H9 (cell line): ENCODE measurements around the gene KRTCAP2. TPM values are rescaled to one million over a fixed set of nuclear protein-coding genes. Genes with fewer than 3 reads are reported as not detected.

Experiments
- DNase-seq: peaks from one replicate; pipeline ENCODE4 v3.0.0-alpha.2; 2017
- H2AFZ ChIP-seq: one replicate; pipeline ENCODE4 v1.6.1; 2013; ENCODE audit warnings: mild to moderate bottlenecking, low read length, control low read depth, moderate library complexity
- H2AK5ac ChIP-seq: 2 replicates; pipeline ENCODE4 v1.6.1; 2013; ENCODE audit warnings: low read length, control low read depth, mixed read lengths; ENCODE audit not compliant: insufficient read length
- H2BK120ac ChIP-seq: one replicate; pipeline ENCODE4 v1.6.1; 2013; ENCODE audit warnings: low read depth, mild to moderate bottlenecking, low read length, control low read depth, inconsistent platforms; ENCODE audit not compliant: poor library complexity, severe bottlenecking
- H2BK12ac ChIP-seq: 2 replicates; pipeline ENCODE4 v1.6.1; 2013; ENCODE audit warnings: low read length, control low read depth, mixed read lengths, low read depth; ENCODE audit not compliant: insufficient read length
- H2BK15ac ChIP-seq: 2 replicates; pipeline ENCODE4 v1.6.1; 2013; ENCODE audit warnings: low read depth, low read length, control low read depth
- H2BK20ac ChIP-seq: one replicate; pipeline ENCODE4 v1.6.1; 2013; ENCODE audit warnings: low read depth, mild to moderate bottlenecking, low read length, control low read depth, inconsistent platforms; ENCODE audit not compliant: poor library complexity, severe bottlenecking
- H2BK5ac ChIP-seq: 2 replicates; pipeline ENCODE4 v1.6.1; 2013; ENCODE audit warnings: low read length, control low read depth, mixed read lengths; ENCODE audit not compliant: insufficient read length
- H3K14ac ChIP-seq: 2 replicates; pipeline ENCODE4 v1.6.1; 2013; ENCODE audit warnings: low read length, control low read depth; ENCODE audit not compliant: insufficient read depth
- H3K18ac ChIP-seq: 2 replicates; pipeline ENCODE4 v1.6.1; 2013; ENCODE audit warnings: low read depth, mild to moderate bottlenecking, mixed read lengths, low read length, control low read depth; ENCODE audit not compliant: insufficient read length
- H3K23ac ChIP-seq: 2 replicates; pipeline ENCODE4 v1.6.1; 2013; ENCODE audit warnings: low read length, control low read depth, mixed read lengths, low read depth; ENCODE audit not compliant: insufficient read length
- H3K23me2 ChIP-seq: 2 replicates; pipeline ENCODE4 v1.6.1; 2013; ENCODE audit warnings: low read depth, mild to moderate bottlenecking, mixed read lengths, low read length, control low read depth; ENCODE audit not compliant: insufficient read length, poor library complexity, severe bottlenecking
- H3K27ac ChIP-seq: 2 replicates; pipeline ENCODE4 v1.5.1; 2013; ENCODE audit warnings: low read length, control low read depth, mixed read lengths, low read depth; ENCODE audit not compliant: insufficient read length
- H3K27me3 ChIP-seq: 2 replicates; pipeline ENCODE4 v1.6.1; 2013; ENCODE audit warnings: low read length, control low read depth, inconsistent platforms; ENCODE audit not compliant: insufficient read depth
- H3K4ac ChIP-seq: 2 replicates; pipeline ENCODE4 v1.6.1; 2013; ENCODE audit warnings: low read depth, mild to moderate bottlenecking, control low read depth, inconsistent platforms, low read length, moderate library complexity
- H3K4me1 ChIP-seq: 2 replicates; pipeline ENCODE4 v1.6.1; 2013; ENCODE audit warnings: low read length, control low read depth, inconsistent platforms; ENCODE audit not compliant: insufficient read depth
- H3K4me2 ChIP-seq: 2 replicates; pipeline ENCODE4 v1.6.1; 2013; ENCODE audit warnings: low read length, control low read depth, mixed read lengths; ENCODE audit not compliant: insufficient read length, insufficient read depth
- H3K56ac ChIP-seq: 2 replicates; pipeline ENCODE4 v1.6.1; 2013; ENCODE audit warnings: low read depth, mild to moderate bottlenecking, mixed read lengths, low read length, control low read depth; ENCODE audit not compliant: insufficient read length
- H3K79me1 ChIP-seq: 2 replicates; pipeline ENCODE4 v1.6.1; 2013; ENCODE audit warnings: low read depth, mild to moderate bottlenecking, moderate library complexity, low read length, control low read depth, inconsistent platforms; ENCODE audit not compliant: insufficient read depth, poor library complexity, severe bottlenecking
- H3K79me2 ChIP-seq: 2 replicates; pipeline ENCODE4 v1.6.1; 2013; ENCODE audit warnings: low read length, control low read depth, inconsistent platforms; ENCODE audit not compliant: insufficient read depth
- H3K9ac ChIP-seq: 2 replicates; pipeline ENCODE4 v1.6.1; 2013; ENCODE audit warnings: low read length, control low read depth, mixed read lengths; ENCODE audit not compliant: insufficient read length; ENCODE audit errors: extremely low read depth
- H3K9me3 ChIP-seq: one replicate; pipeline ENCODE4 v1.6.1; 2013; ENCODE audit warnings: low read depth, low read length, inconsistent platforms; ENCODE audit not compliant: control insufficient read depth
- H3T11ph ChIP-seq: one replicate; pipeline ENCODE4 v1.6.1; 2013; ENCODE audit warnings: mild to moderate bottlenecking, low read length, control low read depth, inconsistent platforms
- H4K20me1 ChIP-seq: one replicate; pipeline ENCODE4 v1.6.1; 2013; ENCODE audit not compliant: control insufficient read depth, insufficient read length, insufficient read depth
- H4K5ac ChIP-seq: 2 replicates; pipeline ENCODE4 v1.6.1; 2013; ENCODE audit warnings: low read depth, mild to moderate bottlenecking, mixed read lengths, low read length, control low read depth; ENCODE audit not compliant: insufficient read length
- H4K8ac ChIP-seq: replicated peaks from 2 replicates; pipeline ENCODE4 v1.6.1; 2013; ENCODE audit warnings: low read length, control low read depth, mixed read lengths, low read depth; ENCODE audit not compliant: insufficient read length
- H4K91ac ChIP-seq: 2 replicates; pipeline ENCODE4 v1.6.1; 2013; ENCODE audit warnings: low read depth, mild to moderate bottlenecking, moderate library complexity, mixed read lengths, low read length, control low read depth; ENCODE audit not compliant: insufficient read length
- H3K27ac Mint-ChIP-seq, 3 experiments: 2 replicates in 2 of 3; 3 replicates in 1 of 3; pipeline ENCODE4 v1.8.0; 2020 to 2021; ENCODE audit warnings: mixed read lengths in 3 of 3, mild to moderate bottlenecking in 1 of 3, moderate library complexity in 1 of 3
- H3K27me3 Mint-ChIP-seq: 2 replicates; pipeline ENCODE4 v1.8.0; 2021; ENCODE audit warnings: low read depth, mild to moderate bottlenecking, moderate library complexity, mixed read lengths
- H3K36me3 Mint-ChIP-seq, 3 experiments: 2 replicates in 2 of 3; 3 replicates in 1 of 3; pipeline ENCODE4 v1.8.0; 2020 to 2021; ENCODE audit warnings: low read depth in 3 of 3, mixed read lengths in 3 of 3; ENCODE audit not compliant: insufficient read depth in 1 of 3
- H3K4me1 Mint-ChIP-seq, 2 experiments: 2 replicates each; pipeline ENCODE4 v1.8.0; 2020; ENCODE audit warnings: mixed read lengths in 2 of 2
- H3K4me3 Mint-ChIP-seq, 2 experiments: 2 replicates in 1 of 2; 3 replicates in 1 of 2; pipeline ENCODE4 v1.8.0; 2020 to 2021; ENCODE audit warnings: mild to moderate bottlenecking in 2 of 2, mixed read lengths in 2 of 2, moderate library complexity in 1 of 2
- H3K9me3 Mint-ChIP-seq, 2 experiments: 2 replicates in 1 of 2; 3 replicates in 1 of 2; pipeline ENCODE4 v1.8.0; 2020; ENCODE audit warnings: mild to moderate bottlenecking in 2 of 2, mixed read lengths in 2 of 2, moderate library complexity in 1 of 2
- WGBS: extraction: QIAGEN DNeasy Blood & Tissue Kit; methylation state at CpG from one replicate; pipeline ENCODE4 v1.1.7; 2013; ENCODE audit warnings: missing lambda C conversion rate, low lambda C conversion rate, mixed read lengths; ENCODE audit not compliant: insufficient read length; ENCODE audit errors: extremely low coverage; 5-methylcytosine and 5-hydroxymethylcytosine counted together
- total RNA-seq: library from RNA; stranded (reverse); gene quantifications from 2 replicates; pipeline ENCODE4 v1.2.1, GENCODE V29; 2021
- TF ChIP-seq, protein P1 (sequence below): fragments of 200-600 bp; sonication (generic); conservative IDR thresholded peaks from 3 replicates; pipeline ENCODE4 v1.8.0; 2021; ENCODE audit warnings: antibody characterized with exemption, mild to moderate bottlenecking

The KRTCAP2 gene
- total RNA-seq, 1 experiment from 2014 or later, result 149 TPM

- Histone ChIP-seq H3K23ac (no peak overlapping the region), H2BK15ac (no peak overlapping the region), H2BK20ac (no peak overlapping the region), H3K14ac (no peak overlapping the region), H4K5ac (no peak overlapping the region), H3K18ac (no peak overlapping the region), H2BK5ac (no peak overlapping the region), H4K91ac (no peak overlapping the region), H2AK5ac (no peak overlapping the region), H3K4me1 (no peaks in the 10 kb centered on the region), H3K23me2 (peaks cover 23% of the 10 kb centered on the region), H4K8ac (no peak overlapping the region), H3K4ac (no peak overlapping the region), H4K20me1 (no peaks in the 10 kb centered on the region), H3K9me3 (no peaks in the 10 kb centered on the region), H3K4me2 (peak overlapping the region; percentile 97), H3K27me3 (no peaks in the 10 kb centered on the region), H3T11ph (no peak overlapping the region), H3K79me1 (no peaks in the 10 kb centered on the region), H3K27ac (no peak overlapping the region), H2BK12ac (no peak overlapping the region), H3K9ac (no peak overlapping the region), H2AFZ (no peak overlapping the region), H3K56ac (no peak overlapping the region), H2BK120ac (no peak overlapping the region), H3K79me2 (0 out of 2 replicates have a peak, but pooled peaks cover 3% of the 10 kb centered on the region)
- TF ChIP-seq, protein P1, sequence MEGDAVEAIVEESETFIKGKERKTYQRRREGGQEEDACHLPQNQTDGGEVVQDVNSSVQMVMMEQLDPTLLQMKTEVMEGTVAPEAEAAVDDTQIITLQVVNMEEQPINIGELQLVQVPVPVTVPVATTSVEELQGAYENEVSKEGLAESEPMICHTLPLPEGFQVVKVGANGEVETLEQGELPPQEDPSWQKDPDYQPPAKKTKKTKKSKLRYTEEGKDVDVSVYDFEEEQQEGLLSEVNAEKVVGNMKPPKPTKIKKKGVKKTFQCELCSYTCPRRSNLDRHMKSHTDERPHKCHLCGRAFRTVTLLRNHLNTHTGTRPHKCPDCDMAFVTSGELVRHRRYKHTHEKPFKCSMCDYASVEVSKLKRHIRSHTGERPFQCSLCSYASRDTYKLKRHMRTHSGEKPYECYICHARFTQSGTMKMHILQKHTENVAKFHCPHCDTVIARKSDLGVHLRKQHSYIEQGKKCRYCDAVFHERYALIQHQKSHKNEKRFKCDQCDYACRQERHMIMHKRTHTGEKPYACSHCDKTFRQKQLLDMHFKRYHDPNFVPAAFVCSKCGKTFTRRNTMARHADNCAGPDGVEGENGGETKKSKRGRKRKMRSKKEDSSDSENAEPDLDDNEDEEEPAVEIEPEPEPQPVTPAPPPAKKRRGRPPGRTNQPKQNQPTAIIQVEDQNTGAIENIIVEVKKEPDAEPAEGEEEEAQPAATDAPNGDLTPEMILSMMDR, result no peak
- Mint-ChIP-seq H3K4me3 (peak overlapping the region; percentile 93), H3K27me3 (peaks cover 17% of the 10 kb centered on the region), H3K4me1 (peaks cover 22 to 23% of the 10 kb centered on the region in 2 experiments), H3K9me3 (no peaks in the 10 kb centered on the region), H3K27ac (no peak overlapping the region), H3K36me3 (peaks cover 14 to 18% (median 17%) of the 10 kb centered on the region in 3 experiments; a peak in 6 of 7 replicates)
- no peak for DNase-seq
- no CpG with 5 or more reads among the region's 6 CpGs for WGBS
Measured at GRCh38 chr1:155137154-155137949, 35.8 kb downstream of the KRTCAP2 start.
